Activated CD8-positive, alpha-beta memory T cell treated with anti-CD3 and anti-CD28 coated beads, Interleukin-2, amount 50 U/mL, for 24 hours (primary cell): ENCODE results near the gene PDE4D.
"Not testable (repeated sequence)": the region's sequence is repeated elsewhere in the genome, so short reads cannot be mapped to it uniquely, and the experiment has no call there.

Experiments
- DNase-seq: peaks from one replicate; pipeline ENCODE4 v3.0.0-alpha.2; 2020; ENCODE audit errors: extremely low read depth

The PDE4D gene

GRCh38 chr5:59799668-59800346 is 93.7 kb downstream of the PDE4D start:
- no peak for DNase-seq

- no peak for DNase-seq
Measured at GRCh38 chr5:59798862-59799667, 94.5 kb downstream of the PDE4D start.

GRCh38 chr5:59795141-59795540 is 98.4 kb downstream of the PDE4D start:
- DNase-seq, result no peak

GRCh38 chr5:59792983-59793585 is 100.4 kb downstream of the PDE4D start:
- DNase-seq, result no peak

GRCh38 chr5:59791617-59792016 is 101.9 kb downstream of the PDE4D start:
- DNase-seq, result no peak

- no peak for DNase-seq
Measured at GRCh38 chr5:59790776-59791475, 102.6 kb downstream of the PDE4D start.

GRCh38 chr5:59790376-59790775 is 103.2 kb downstream of the PDE4D start:
- DNase-seq, result no peak

GRCh38 chr5:59789894-59790293 is 103.6 kb downstream of the PDE4D start:
- no peak for DNase-seq

GRCh38 chr5:59789197-59789596 is 104.3 kb downstream of the PDE4D start:
- no peak for DNase-seq

- DNase-seq, result no peak
Measured at GRCh38 chr5:59786334-59786805, 107.2 kb downstream of the PDE4D start.

- DNase-seq, result no peak
Measured at GRCh38 chr5:59785676-59786333, 107.7 kb downstream of the PDE4D start.

- DNase-seq, result not testable (repeated sequence)
Measured at GRCh38 chr5:59784708-59785107, 108.8 kb downstream of the PDE4D start.

- no peak for DNase-seq
Measured at GRCh38 chr5:59783264-59783663, 110.3 kb downstream of the PDE4D start.

- DNase-seq, result no peak
Measured at GRCh38 chr5:59782856-59783255, 110.7 kb downstream of the PDE4D start.

- DNase-seq, result no peak
Measured at GRCh38 chr5:59779453-59779852, 114.1 kb downstream of the PDE4D start.

- DNase-seq, result no peak
Measured at GRCh38 chr5:59777028-59777427, 116.5 kb downstream of the PDE4D start.

GRCh38 chr5:59773294-59773693 is 120.2 kb downstream of the PDE4D start:
- no peak for DNase-seq

- no peak for DNase-seq
Measured at GRCh38 chr5:59772757-59773156, 120.8 kb downstream of the PDE4D start.

- no peak for DNase-seq
Measured at GRCh38 chr5:59772206-59772605, 121.3 kb downstream of the PDE4D start.

- no peak for DNase-seq
Measured at GRCh38 chr5:59770953-59771352, 122.6 kb downstream of the PDE4D start.

- no peak for DNase-seq
Measured at GRCh38 chr5:59769832-59770231, 123.7 kb downstream of the PDE4D start.

GRCh38 chr5:59769041-59769360 is 124.5 kb downstream of the PDE4D start:
- DNase-seq, result no peak
